HG02973 (cell line): Measurements from ENCODE around the gene TRIM46.
A peak's percentile ranks its signal among the peaks of the same experiment; 100 is the strongest.

Source experiments
- ATAC-seq: cut with Tn5 transposase; IDR thresholded peaks from one replicate; pipeline ENCODE4 v1.9.1; 2021; ENCODE audit warnings: moderate library complexity; ENCODE audit not compliant: unreplicated experiment

The TRIM46 gene

DNA sequence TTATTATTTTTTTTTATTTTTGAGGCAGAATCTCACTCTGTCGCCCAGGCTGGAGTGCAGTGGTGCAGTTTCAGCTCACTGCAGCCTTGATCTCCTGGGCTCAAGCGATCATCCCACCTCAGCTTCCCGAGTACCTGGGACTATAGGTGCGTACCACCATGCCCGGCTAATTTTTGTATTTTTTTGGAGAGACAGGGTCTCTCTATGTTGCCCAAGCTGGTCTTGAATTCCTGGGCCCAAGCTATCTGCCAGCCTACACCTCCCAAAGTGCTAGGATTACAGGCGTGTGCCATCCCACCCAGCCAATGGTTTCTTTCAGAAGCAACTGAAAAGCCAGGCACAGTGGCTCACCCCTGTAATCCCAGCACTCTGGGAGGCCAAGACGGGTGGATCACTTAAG is 2.8 kb upstream of the TRIM46 start:
- ATAC-seq = no peak

DNA sequence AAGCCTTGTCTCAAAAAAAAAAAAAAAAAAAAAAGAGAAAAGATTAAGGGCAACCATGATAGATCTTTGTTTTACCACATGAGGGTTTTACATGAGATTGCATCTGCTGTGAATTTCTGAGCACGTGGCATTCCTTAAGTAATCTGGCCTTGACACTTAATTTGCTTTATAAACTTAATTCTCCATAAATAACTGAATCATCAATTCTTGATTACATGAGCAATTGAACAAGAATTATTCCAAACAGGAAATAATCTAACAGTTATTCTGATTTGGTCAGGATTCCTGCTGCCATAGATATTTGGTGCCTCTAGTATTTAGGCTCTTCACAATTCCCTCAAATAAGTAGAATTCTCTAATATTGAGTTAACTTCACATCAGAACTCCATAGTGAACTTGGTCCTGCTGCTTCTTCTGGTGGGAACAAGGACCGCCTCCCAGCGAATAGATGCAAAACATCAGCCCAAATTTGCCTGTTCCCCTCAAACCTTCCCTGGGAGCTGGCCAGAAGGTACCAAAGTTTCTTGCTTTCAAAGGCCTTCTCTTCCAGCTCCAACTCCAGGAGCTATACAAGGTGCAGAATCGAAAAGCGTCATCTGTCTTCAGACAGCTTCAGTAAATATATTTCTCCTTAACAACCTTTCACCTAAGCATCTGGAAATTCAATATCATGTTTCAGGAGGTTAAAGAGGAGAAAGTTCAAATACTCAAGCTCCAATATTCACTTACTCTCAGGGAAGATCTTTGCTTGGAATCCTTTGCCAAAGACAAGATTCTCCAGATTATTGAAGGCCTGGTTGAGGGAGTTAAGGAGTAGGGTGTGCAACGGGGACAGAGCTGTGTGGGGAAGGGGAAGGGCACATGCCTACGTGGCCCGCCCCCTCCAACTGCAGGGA is 1.6 kb upstream of the TRIM46 start:
- ATAC-seq = peak; percentile 9

- ATAC-seq = peak; percentile 63
Observed at GRCh38 chr1:155172732-155173477, 744 bp upstream of the TRIM46 start, which contains the start of gene KRTCAP2. TSS of gene KRTCAP2 (minus strand) at chr1:155173304. CDS start at chr1:155173224, 80 bp downstream.

GRCh38 chr1:155174324-155175280 is 953 bp downstream of the TRIM46 start:
- no peak for ATAC-seq

GRCh38 chr1:155175281-155175926 is 1.8 kb downstream of the TRIM46 start:
- ATAC-seq = no peak

- no peak for ATAC-seq
Observed at GRCh38 chr1:155175927-155176371, 2.3 kb downstream of the TRIM46 start.

- no peak for ATAC-seq
Observed at GRCh38 chr1:155176544-155177071, 3.0 kb downstream of the TRIM46 start.

DNA sequence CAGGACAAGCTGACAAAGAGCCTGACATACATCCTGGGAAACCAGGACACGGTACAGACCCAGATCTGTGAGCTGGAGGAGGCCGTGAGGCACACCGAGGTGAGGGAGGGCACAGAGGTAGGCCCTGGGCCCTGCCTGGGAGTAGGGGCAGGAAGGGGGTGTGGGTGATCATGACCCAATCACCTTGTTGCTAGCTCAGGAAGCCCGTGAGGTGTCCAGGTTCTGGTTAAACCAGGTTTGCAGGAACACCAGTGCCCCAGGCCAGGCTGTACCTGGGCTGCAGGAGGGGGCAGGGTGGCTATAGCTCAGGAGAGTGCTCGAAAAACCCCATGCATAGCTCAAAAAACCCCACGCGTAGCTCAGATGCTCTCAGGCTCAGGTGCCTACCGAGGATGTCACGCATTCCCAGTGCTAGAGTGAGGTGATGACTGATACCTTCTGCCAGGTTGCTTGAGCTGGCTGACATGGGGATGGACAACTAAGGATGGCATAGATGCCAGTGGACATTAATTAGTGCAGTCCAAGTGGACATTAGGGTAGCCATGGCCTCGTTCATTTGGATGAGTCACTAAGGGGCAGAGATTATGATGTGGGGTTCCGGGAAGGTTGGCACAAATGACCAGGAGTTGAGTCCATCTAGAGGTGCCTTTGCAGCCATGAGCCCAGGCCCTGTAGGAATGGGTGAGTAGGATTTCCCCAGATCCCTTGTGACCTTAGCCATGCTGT is 3.7 kb downstream of the TRIM46 start:
- no peak for ATAC-seq

DNA sequence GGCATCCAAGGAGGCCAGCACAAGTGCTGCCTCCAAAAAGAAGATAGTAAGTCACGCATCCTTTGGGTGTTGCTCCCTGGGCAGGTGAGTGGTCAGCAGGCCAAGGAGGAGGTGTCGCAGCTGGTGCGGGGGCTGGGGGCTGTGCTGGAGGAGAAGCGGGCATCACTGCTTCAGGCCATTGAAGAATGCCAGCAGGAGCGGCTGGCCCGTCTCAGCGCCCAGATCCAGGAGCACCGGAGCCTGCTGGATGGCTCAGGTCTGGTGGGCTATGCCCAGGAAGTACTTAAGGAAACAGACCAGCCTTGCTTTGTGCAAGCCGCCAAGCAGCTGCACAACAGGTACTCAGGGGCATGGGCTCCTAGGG is 4.3 kb downstream of the TRIM46 start:
- ATAC-seq = no peak

GRCh38 chr1:155178441-155179111 is 4.9 kb downstream of the TRIM46 start:
- ATAC-seq = no peak

- ATAC-seq = no peak
Observed at GRCh38 chr1:155179112-155180031, 5.7 kb downstream of the TRIM46 start.

DNA sequence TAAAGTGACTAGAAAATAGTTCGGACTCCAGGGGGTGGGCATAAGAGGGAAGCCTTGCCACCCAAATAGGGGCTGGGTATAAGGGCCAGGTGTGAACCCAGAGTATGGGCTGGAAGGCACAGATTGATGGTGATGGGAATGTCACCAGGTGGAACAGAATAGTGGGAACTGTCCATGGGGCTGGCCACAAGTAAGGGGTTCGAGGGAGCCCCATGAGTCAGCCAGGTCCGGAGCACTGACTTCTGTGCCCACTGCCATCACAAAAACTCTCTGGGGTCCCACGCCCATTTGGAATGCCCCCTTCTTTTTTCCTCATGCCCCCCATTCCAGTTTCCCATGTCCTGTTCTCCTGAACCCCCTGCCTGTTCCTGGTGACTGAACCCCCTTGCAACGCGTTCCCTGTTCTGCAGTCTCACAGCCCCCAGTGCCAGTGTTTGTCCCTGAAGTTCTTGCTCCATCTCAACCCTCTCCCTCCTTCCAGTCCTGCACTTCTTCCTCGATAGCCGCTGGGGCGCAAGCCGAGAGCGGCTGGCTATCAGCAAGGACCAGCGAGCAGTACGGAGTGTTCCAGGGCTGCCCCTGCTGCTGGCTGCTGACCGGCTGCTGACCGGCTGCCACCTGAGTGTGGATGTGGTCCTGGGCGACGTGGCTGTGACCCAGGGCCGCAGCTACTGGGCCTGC is 7.9 kb downstream of the TRIM46 start:
- ATAC-seq = no peak

GRCh38 chr1:155182052-155182550 is 8.5 kb downstream of the TRIM46 start:
- no peak for ATAC-seq

- no peak for ATAC-seq
Observed at GRCh38 chr1:155183775-155184221, 10.1 kb downstream of the TRIM46 start.

DNA sequence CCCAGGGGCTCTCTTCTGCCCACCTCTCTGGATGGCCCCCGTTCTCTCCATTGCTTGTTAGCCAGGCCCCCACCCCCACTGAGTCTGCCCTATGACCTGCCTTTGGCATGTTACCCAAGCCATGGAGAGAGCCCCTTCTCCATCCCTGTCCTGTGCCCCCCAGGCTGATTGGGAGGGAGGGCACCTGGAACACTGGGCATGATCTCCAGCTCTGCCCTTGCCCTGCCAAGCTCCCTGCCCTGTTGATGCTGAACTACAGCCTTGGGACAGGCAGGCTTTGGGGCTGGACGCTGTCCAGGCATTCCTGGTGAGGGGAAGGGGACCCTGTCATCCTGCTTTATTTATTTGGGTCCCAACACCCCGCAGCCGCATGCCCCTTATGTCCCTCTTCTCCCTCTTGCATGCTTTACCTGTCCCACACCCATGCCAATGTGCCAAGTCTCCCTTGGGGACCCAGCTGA is 10.7 kb downstream of the TRIM46 start:
- no peak for ATAC-seq

DNA sequence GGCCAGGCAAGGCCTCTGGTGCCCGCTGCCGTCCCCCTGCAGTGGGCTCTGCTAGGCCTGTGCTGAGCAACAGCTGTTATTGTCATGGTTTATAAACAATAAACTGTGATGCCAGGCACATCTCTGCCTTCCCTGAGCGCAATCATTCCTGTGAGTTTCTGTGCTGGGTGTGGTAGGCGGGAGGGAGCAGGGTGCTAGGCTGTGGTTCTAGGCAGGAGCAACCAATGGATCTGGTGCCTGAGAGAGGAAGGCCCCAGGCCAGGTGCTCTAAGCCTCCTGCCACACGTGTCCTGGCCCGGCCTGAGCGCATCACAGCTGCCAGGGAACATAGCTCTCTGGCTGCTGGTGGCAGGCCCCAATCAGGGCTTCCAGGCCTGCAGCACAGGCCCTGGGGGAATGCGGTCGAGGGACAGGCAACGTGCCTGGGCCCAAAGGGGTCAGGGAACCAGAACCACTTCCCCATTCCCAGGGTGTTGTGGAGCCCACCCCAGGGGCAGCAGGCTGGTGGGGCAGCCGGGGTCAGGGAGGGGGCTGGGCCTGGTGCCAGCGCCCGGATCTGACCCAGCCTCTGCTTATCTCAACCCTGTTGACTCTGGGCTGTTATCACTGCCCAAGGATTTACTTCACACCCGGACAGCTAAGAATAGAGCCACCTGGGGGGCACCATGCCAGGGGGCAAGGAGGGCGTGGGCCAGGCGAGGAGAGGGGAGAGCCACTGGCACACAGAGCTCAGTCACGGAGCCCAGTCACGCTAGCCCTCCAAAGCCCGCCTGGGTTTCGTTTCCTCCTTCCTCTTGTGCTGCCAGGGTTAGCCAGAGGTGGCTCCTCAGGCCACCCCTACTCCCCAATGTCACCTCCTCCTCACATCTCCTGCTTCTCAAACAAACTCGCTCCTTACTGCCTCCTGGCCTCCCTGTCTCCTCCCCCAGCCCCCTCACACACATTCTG is 11.5 kb downstream of the TRIM46 start:
- peak; percentile 79 for ATAC-seq
